ENCODE data around the gene HCFC1R1. TPM values are rescaled to one million over a fixed set of nuclear protein-coding genes. Genes with fewer than 3 reads are reported as not detected.

The HCFC1R1 gene
- total RNA-seq, 1 experiment from 2014 or later, result 60.0 TPM

DNA sequence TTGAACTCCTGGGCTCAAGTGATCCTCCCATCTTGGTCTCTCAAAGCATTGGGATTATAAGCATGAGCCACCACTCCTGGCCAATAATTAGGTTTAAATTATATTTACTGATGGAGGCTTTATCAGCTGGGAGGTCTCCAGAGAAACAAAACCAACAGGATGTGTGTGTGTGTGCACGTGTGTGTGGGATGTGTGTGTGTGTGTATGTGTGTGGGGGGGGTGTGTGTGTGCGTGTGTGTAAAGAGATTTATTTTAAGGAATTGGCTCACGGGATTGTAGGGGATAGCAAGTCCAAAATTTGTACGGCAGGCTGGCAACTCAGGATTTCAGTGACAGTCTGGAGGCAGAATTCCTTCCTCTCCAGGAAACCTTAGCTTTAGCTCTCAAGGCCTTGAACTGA is 27.3 kb upstream of the HCFC1R1 start:
- H4K20me1 ChIP-seq (ENCODE audit: insufficient read depth), result no peaks in the 10 kb centered on the region
- H3K9ac ChIP-seq (ENCODE audit: low read length), result no peak overlapping the region
- intact Hi-C loops (cut with micrococcal nuclease), result loop anchor here (10.0 kb wide), 1 partner anchor 124 kb away; no protein-coding TSS in a partner anchor
- H3K4me3 ChIP-seq (replicated peaks in 1 of 2; ENCODE audit: low read depth in 1 of 2, low read length in 2 of 2), result no peak overlapping the region
- CTCF ChIA-PET, result interaction anchor here (4.3 kb wide), 1 partner anchor 8 kb away, joined by 16 read pairs; no protein-coding TSS in a partner anchor
- no peak for ATAC-seq
- H3K9me2 ChIP-seq (ENCODE audit: insufficient read depth), result no peaks in the 10 kb centered on the region
- no peaks in the 10 kb centered on the region for H3K36me3 ChIP-seq (ENCODE audit: control insufficient read depth in 1 of 2, insufficient read depth in 2 of 2, low read length in 2 of 2)
- H3K4me1 ChIP-seq (ENCODE audit: control insufficient read depth in 1 of 2, insufficient read depth in 2 of 2, low read length in 2 of 2), result peaks cover 0 to 19% of the 10 kb centered on the region in 2 experiments; a peak in 1 of 4 replicates
- H3K27ac ChIP-seq (ENCODE audit: low read depth, low read length), result no peak overlapping the region
- H3K9me3 ChIP-seq (ENCODE audit: control insufficient read depth in 1 of 2, insufficient read depth in 1 of 2, low read depth in 1 of 2, low read length in 2 of 2), result no peaks in the 10 kb centered on the region
- DNase-seq (ENCODE audit: low read depth, low spot score), result no peak
- POLR2A ChIA-PET, result interaction anchor here (1.3 kb wide), 1 partner anchor 11 kb away, joined by 3 read pairs; no protein-coding TSS in a partner anchor
- no peak overlapping the region for H3K4me2 ChIP-seq (ENCODE audit: low read length)
- no TSS peak for BruUV-seq (replicated peaks)
- RAD21 ChIA-PET (ENCODE audit: low non-redundant PET in 1 of 2, low total read pairs in 2 of 2, uncharacterized antibody in 2 of 2, unreplicated experiment in 2 of 2), result no interaction called here
- H3K27me3 ChIP-seq (ENCODE audit: insufficient read depth, low read length), result no peaks in the 10 kb centered on the region
- H2AFZ ChIP-seq (ENCODE audit: low read depth, low read length, poor library complexity, severe bottlenecking), result no peak overlapping the region
- TF ChIP-seq EZH2phosphoT487 (IDR thresholded peaks at IDR 0.05; ENCODE audit: borderline replicate concordance), result no peak
- no peaks in the 10 kb centered on the region for H3K79me2 ChIP-seq (ENCODE audit: insufficient read depth, low read length)

DNA sequence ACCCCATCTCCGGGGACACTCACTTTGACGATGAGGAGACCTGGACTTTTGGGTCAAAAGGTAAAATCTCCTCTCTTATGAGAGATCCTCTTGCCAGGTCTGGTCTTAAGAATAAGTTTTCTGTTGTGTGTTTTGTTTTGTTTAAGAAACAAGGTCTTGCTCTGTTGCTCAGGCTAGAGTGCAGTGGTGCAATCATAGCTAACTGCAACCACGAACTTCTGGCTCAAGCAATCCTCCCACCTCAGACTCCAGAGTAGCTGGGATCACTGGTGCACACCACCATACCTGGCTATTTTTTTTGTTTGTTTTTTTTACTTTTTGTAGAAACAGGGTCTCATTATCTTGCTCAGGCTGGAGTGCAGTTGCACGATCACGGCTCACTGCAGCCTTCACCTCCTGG is 26.7 kb upstream of the HCFC1R1 start:
- no peak overlapping the region for H3K4me2 ChIP-seq (ENCODE audit: low read length)
- no peaks in the 10 kb centered on the region for H3K79me2 ChIP-seq (ENCODE audit: insufficient read depth, low read length)
- DNase-seq (ENCODE audit: low read depth, low spot score), result no peak
- no peaks in the 10 kb centered on the region for H3K27me3 ChIP-seq (ENCODE audit: insufficient read depth, low read length)
- no peak for TF ChIP-seq RAD21 (IDR thresholded peaks at IDR 0.05; ENCODE audit: low read depth)
- TF ChIP-seq, protein P1, sequence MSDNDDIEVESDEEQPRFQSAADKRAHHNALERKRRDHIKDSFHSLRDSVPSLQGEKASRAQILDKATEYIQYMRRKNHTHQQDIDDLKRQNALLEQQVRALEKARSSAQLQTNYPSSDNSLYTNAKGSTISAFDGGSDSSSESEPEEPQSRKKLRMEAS (IDR thresholded peaks at IDR 0.05), result no peak
- no peak for TF ChIP-seq EZH2 (IDR thresholded peaks at IDR 0.05)
- no peak for TF ChIP-seq ZNF274 (IDR thresholded peaks at IDR 0.05; ENCODE audit: low read depth, low read length)
- TF ChIP-seq EGR1 (IDR thresholded peaks at IDR 0.05; ENCODE audit: low read depth), result no peak
- no peak for TF ChIP-seq POLR2A (IDR thresholded peaks at IDR 0.05; ENCODE audit: borderline replicate concordance, extremely low read depth, insufficient read depth, insufficient read length)
- no peak for TF ChIP-seq SRF (IDR thresholded peaks at IDR 0.05; ENCODE audit: low read depth)
- TF ChIP-seq, protein P2, sequence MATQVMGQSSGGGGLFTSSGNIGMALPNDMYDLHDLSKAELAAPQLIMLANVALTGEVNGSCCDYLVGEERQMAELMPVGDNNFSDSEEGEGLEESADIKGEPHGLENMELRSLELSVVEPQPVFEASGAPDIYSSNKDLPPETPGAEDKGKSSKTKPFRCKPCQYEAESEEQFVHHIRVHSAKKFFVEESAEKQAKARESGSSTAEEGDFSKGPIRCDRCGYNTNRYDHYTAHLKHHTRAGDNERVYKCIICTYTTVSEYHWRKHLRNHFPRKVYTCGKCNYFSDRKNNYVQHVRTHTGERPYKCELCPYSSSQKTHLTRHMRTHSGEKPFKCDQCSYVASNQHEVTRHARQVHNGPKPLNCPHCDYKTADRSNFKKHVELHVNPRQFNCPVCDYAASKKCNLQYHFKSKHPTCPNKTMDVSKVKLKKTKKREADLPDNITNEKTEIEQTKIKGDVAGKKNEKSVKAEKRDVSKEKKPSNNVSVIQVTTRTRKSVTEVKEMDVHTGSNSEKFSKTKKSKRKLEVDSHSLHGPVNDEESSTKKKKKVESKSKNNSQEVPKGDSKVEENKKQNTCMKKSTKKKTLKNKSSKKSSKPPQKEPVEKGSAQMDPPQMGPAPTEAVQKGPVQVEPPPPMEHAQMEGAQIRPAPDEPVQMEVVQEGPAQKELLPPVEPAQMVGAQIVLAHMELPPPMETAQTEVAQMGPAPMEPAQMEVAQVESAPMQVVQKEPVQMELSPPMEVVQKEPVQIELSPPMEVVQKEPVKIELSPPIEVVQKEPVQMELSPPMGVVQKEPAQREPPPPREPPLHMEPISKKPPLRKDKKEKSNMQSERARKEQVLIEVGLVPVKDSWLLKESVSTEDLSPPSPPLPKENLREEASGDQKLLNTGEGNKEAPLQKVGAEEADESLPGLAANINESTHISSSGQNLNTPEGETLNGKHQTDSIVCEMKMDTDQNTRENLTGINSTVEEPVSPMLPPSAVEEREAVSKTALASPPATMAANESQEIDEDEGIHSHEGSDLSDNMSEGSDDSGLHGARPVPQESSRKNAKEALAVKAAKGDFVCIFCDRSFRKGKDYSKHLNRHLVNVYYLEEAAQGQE (IDR thresholded peaks at IDR 0.05; ENCODE audit: low read depth), result no peak
- no peak for TF ChIP-seq SIN3A (IDR thresholded peaks at IDR 0.05; ENCODE audit: low read depth)
- TF ChIP-seq TCF7L2 (IDR thresholded peaks at IDR 0.05; ENCODE audit: borderline replicate concordance, extremely low read depth, insufficient read depth, insufficient read length), result no peak
- TF ChIP-seq CEBPB (IDR thresholded peaks at IDR 0.05; ENCODE audit: low read depth), result no peak
- no peak for TF ChIP-seq CBX3 (IDR thresholded peaks at IDR 0.05; ENCODE audit: low read depth)
- TF ChIP-seq SP1 (IDR thresholded peaks at IDR 0.05; ENCODE audit: low read depth), result no peak
- TF ChIP-seq FOSL1 (IDR thresholded peaks at IDR 0.05; ENCODE audit: low read depth), result no peak
- TF ChIP-seq YY1 (IDR thresholded peaks at IDR 0.05; ENCODE audit: extremely low read depth, insufficient replicate concordance, low read depth, low read length), result no peak
- intact Hi-C loops (cut with micrococcal nuclease), result loop anchor here (10.0 kb wide), 1 partner anchor 124 kb away; no protein-coding TSS in a partner anchor
- no peak overlapping the region for H3K9ac ChIP-seq (ENCODE audit: low read length)
- ChIA-PET POLR2A (interaction anchor here (1.3 kb wide), 1 partner anchor 11 kb away, joined by 3 read pairs; no protein-coding TSS in a partner anchor), RAD21 (ENCODE audit: low non-redundant PET in 1 of 2, low total read pairs in 2 of 2, uncharacterized antibody in 2 of 2, unreplicated experiment in 2 of 2) (no interaction called here), CTCF (interaction anchor here (4.3 kb wide), 1 partner anchor 9 kb away, joined by 16 read pairs; no protein-coding TSS in a partner anchor)
- peaks cover 0 to 22% of the 10 kb centered on the region in 2 experiments; a peak in 1 of 4 replicates for H3K4me1 ChIP-seq (ENCODE audit: control insufficient read depth in 1 of 2, insufficient read depth in 2 of 2, low read length in 2 of 2)
- no peak overlapping the region for H2AFZ ChIP-seq (ENCODE audit: low read depth, low read length, poor library complexity, severe bottlenecking)
- no peaks in the 10 kb centered on the region for H3K9me2 ChIP-seq (ENCODE audit: insufficient read depth)
- no peak overlapping the region for H3K27ac ChIP-seq (ENCODE audit: low read depth, low read length)
- no peak for ATAC-seq
- no peaks in the 10 kb centered on the region for H4K20me1 ChIP-seq (ENCODE audit: insufficient read depth)
- H3K36me3 ChIP-seq (ENCODE audit: control insufficient read depth in 1 of 2, insufficient read depth in 2 of 2, low read length in 2 of 2), result no peaks in the 10 kb centered on the region
- H3K9me3 ChIP-seq (ENCODE audit: control insufficient read depth in 1 of 2, insufficient read depth in 1 of 2, low read depth in 1 of 2, low read length in 2 of 2), result no peaks in the 10 kb centered on the region
- no peak overlapping the region for H3K4me3 ChIP-seq (replicated peaks in 1 of 2; ENCODE audit: low read depth in 1 of 2, low read length in 2 of 2)
- BruUV-seq (replicated peaks), result no TSS peak

All from HCT116 (cell line).